AG04450 (cell line): ENCODE results near the gene KCNMA1. TPM values are rescaled to one million over a fixed set of nuclear protein-coding genes. Genes with fewer than 3 reads are reported as not detected.

ENCODE experiments used
- CTCF ChIA-PET: fragments of 300-600, 350-600 bp; formaldehyde crosslinking; extraction: SDS; loops from one replicate; lab custom pipeline; 2022; ENCODE audit warnings: antibody characterized with exemption, inconsistent platforms; lab: Charles Lee
- POLR2A ChIA-PET: fragments of 350-600 bp; formaldehyde crosslinking; extraction: SDS; loops from one replicate; lab custom pipeline; 2021; ENCODE audit warnings: antibody characterized with exemption, inconsistent platforms; lab: Yijun Ruan, JAX
- DNase-seq: peaks from one replicate; pipeline ENCODE4 v3.0.0-alpha.2; 2011; ENCODE audit warnings: low read depth, low spot score
- H3K27ac ChIP-seq: one replicate; pipeline ENCODE4 v1.5.1; 2012; ENCODE audit warnings: low read depth, low read length, control low read depth
- H3K27me3 ChIP-seq: one replicate; pipeline ENCODE4 v1.6.0; 2012; ENCODE audit warnings: low read length; ENCODE audit not compliant: control insufficient read depth, insufficient read depth
- H3K4me3 ChIP-seq: 2 replicates; pipeline ENCODE4 v1.5.1; 2011; ENCODE audit warnings: mild to moderate bottlenecking, low read depth, low read length, control low read depth
- H3K9me3 ChIP-seq: 2 replicates; pipeline ENCODE4 v1.5.1; 2012; ENCODE audit warnings: low read length; ENCODE audit not compliant: control insufficient read depth, insufficient read depth
- CTCF ChIP-seq: IDR thresholded peaks from 2 replicates; pipeline ENCODE4 v1.5.1; 2011; ENCODE audit warnings: low read depth, low read length, control low read depth, inconsistent platforms
- polyA plus RNA-seq: library from polyadenylated mRNA; depleted of rRNA; stranded (reverse); fragments of >200 nt; gene quantifications from 2 replicates; pipeline ENCODE4 v1.2.3, GENCODE V29; 2011

KCNMA1 gene
- polyA plus RNA-seq, 1 experiment = 58.8 TPM

- Histone ChIP-seq H3K9me3 (no peaks in the 10 kb centered on the region), H3K4me3 (no peak overlapping the region), H3K27ac (no peak overlapping the region), H3K27me3 (no peaks in the 10 kb centered on the region)
- DNase-seq = no peak
- CTCF ChIA-PET = interaction anchor here (0.9 to 1.1 kb wide), 2 partner anchors 8 to 11 kb away, joined by 3 to 4 read pairs; no protein-coding TSS in a partner anchor
- TF ChIP-seq CTCF = no peak
- POLR2A ChIA-PET = no interaction called here
These were observed 454.8 kb downstream of the KCNMA1 start for GRCh38 chr10:77182803-77183202.

GRCh38 chr10:77180794-77181193 is 456.8 kb downstream of the KCNMA1 start:
- no peaks in the 10 kb centered on the region for H3K9me3 ChIP-seq
- POLR2A ChIA-PET = no interaction called here
- H3K4me3 ChIP-seq = no peak overlapping the region
- CTCF ChIA-PET = interaction anchor here (1.5 to 1.9 kb wide), 2 partner anchors 15 to 531 kb away, joined by 3 to 6 read pairs; no protein-coding TSS in a partner anchor
- no peaks in the 10 kb centered on the region for H3K27me3 ChIP-seq
- DNase-seq = no peak
- H3K27ac ChIP-seq = no peak overlapping the region
- no peak for TF ChIP-seq CTCF

DNA sequence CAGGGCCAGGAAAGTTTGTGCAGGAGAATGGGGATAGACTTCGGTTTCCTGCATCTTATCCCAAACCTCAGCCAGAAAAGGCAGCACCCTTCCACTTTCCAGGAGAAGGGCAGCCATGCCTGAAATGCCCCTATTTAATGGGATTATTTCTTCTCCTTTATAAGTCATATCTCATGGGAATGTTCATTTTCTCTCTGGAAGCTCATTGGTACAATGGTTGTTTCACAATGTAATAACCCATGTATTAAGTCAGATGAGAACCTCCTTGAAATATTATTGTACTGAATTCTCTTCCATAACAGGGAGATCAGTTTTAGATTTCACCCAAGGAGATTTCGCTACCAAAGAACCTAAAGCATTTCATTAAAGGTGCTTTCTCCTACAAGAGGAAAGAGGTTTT is 457.5 kb downstream of the KCNMA1 start:
- TF ChIP-seq CTCF = no peak
- H3K9me3 ChIP-seq = no peaks in the 10 kb centered on the region

DNA sequence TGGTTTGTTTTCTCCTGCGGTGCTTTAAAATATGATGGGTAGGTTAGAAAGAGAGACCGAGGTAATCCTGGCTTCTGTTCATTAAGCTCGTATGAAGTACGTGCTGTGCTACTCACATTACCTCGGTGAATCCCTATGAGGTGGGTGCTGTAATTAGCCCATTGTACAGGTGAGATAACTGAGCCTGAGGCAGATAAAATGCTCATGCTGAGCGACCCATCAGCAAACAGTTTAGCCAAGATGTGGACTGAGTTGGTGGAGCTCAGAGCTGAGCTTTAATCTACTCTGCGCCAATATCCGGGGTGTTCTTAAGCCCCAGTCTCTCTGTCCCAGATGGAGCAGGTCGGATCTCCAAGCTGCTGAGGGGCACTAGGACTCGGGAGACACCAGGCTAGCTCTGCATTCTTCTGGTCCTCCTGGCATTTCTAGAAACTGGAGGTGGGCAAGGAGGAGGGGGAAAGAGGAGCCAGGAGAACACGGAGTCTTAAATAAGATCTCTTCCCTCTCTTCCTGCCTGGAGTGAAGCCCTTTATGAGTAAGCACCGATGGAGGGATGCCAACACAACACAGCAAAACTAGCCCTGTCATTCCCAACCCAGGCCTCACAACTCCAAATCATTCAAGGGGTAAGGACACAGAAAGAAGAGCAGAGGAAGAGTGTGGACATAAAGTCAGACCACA is 458.5 kb downstream of the KCNMA1 start:
- Histone ChIP-seq H3K27me3 (no peaks in the 10 kb centered on the region), H3K27ac (peak overlapping the region; percentile 63), H3K9me3 (no peaks in the 10 kb centered on the region), H3K4me3 (no peak overlapping the region)
- no peak for TF ChIP-seq CTCF
- peak; percentile 80 for DNase-seq
- CTCF ChIA-PET = interaction anchor here (0.8 to 1.2 kb wide), 3 partner anchors 13 to 532 kb away, joined by 3 to 7 read pairs (median 6); no protein-coding TSS in a partner anchor
- POLR2A ChIA-PET = interaction anchor here (0.7 kb wide), 1 partner anchor 111 kb away, joined by 3 read pairs; no protein-coding TSS in a partner anchor

More for the DNA sequence above, 457.5 kb downstream of the KCNMA1 start:
- ChIA-PET CTCF (interaction anchor here (1.5 to 1.9 kb wide), 2 partner anchors 14 to 531 kb away, joined by 3 to 6 read pairs; no protein-coding TSS in a partner anchor), POLR2A (no interaction called here)
- Histone ChIP-seq H3K27me3 (no peaks in the 10 kb centered on the region), H3K27ac (no peak overlapping the region), H3K4me3 (no peak overlapping the region)
- no peak for DNase-seq

- Histone ChIP-seq H3K9me3 (no peaks in the 10 kb centered on the region), H3K4me3 (no peak overlapping the region), H3K27ac (no peak overlapping the region), H3K27me3 (no peaks in the 10 kb centered on the region)
- DNase-seq = no peak
- no peak for TF ChIP-seq CTCF
- ChIA-PET CTCF (interaction anchor here (0.7 kb wide), 1 partner anchor 387 kb away, joined by 4 read pairs; no protein-coding TSS in a partner anchor), POLR2A (no interaction called here)
These were observed 460.0 kb downstream of the KCNMA1 start for GRCh38 chr10:77177589-77177988.
